ENCODE data around the gene TGIF1.

Gene TGIF1

GRCh38 chr18:3429121-3429520 is 20.9 kb upstream of the TGIF1 start:
- in situ Hi-C loops (cut with MboI; ENCODE audit: low sequenced_read_pairs), result no loop called here

- in situ Hi-C loops (cut with MboI; ENCODE audit: low sequenced_read_pairs), result no loop called here
Measured at GRCh38 chr18:3434685-3435084, 15.3 kb upstream of the TGIF1 start.

GRCh38 chr18:3440341-3440740 is 9.6 kb upstream of the TGIF1 start:
- in situ Hi-C loops (cut with MboI; ENCODE audit: low sequenced_read_pairs), result no loop called here

- in situ Hi-C loops (cut with MboI; ENCODE audit: low sequenced_read_pairs), result no loop called here
Measured at GRCh38 chr18:3441290-3441689, 8.7 kb upstream of the TGIF1 start.

GRCh38 chr18:3442919-3443318 is 7.1 kb upstream of the TGIF1 start:
- in situ Hi-C loops (cut with MboI; ENCODE audit: low sequenced_read_pairs), result no loop called here

GRCh38 chr18:3444296-3444695 is 5.7 kb upstream of the TGIF1 start:
- in situ Hi-C loops (cut with MboI; ENCODE audit: low sequenced_read_pairs), result no loop called here

- in situ Hi-C loops (cut with MboI; ENCODE audit: low sequenced_read_pairs), result no loop called here
Measured at GRCh38 chr18:3444954-3445353, 5.0 kb upstream of the TGIF1 start.

GRCh38 chr18:3447068-3447894 is 2.7 kb upstream of the TGIF1 start:
- in situ Hi-C loops (cut with MboI; ENCODE audit: low sequenced_read_pairs), result no loop called here

- in situ Hi-C loops (cut with MboI; ENCODE audit: low sequenced_read_pairs), result no loop called here
Measured at GRCh38 chr18:3447895-3448837, 1.8 kb upstream of the TGIF1 start.

GRCh38 chr18:3448838-3449511 is 997 bp upstream of the TGIF1 start:
- in situ Hi-C loops (cut with MboI; ENCODE audit: low sequenced_read_pairs), result no loop called here

GRCh38 chr18:3449512-3450011 is 410 bp upstream of the TGIF1 start:
- in situ Hi-C loops (cut with MboI; ENCODE audit: low sequenced_read_pairs), result no loop called here

- in situ Hi-C loops (cut with MboI; ENCODE audit: low sequenced_read_pairs), result no loop called here
Measured at GRCh38 chr18:3450799-3451182, 819 bp downstream of the TGIF1 start.

- in situ Hi-C loops (cut with MboI; ENCODE audit: low sequenced_read_pairs), result no loop called here
Measured at GRCh38 chr18:3451183-3451988, 1.4 kb downstream of the TGIF1 start.

- in situ Hi-C loops (cut with MboI; ENCODE audit: low sequenced_read_pairs), result no loop called here
Measured at GRCh38 chr18:3451989-3452749, 2.2 kb downstream of the TGIF1 start.

- in situ Hi-C loops (cut with MboI; ENCODE audit: low sequenced_read_pairs), result no loop called here
Measured at GRCh38 chr18:3452750-3453539, 3.0 kb downstream of the TGIF1 start.

GRCh38 chr18:3453540-3454364 is 3.8 kb downstream of the TGIF1 start:
- in situ Hi-C loops (cut with MboI; ENCODE audit: low sequenced_read_pairs), result no loop called here

GRCh38 chr18:3454365-3455089 is 4.6 kb downstream of the TGIF1 start:
- in situ Hi-C loops (cut with MboI; ENCODE audit: low sequenced_read_pairs), result no loop called here

Data from hTERT RPE-1 (cell line).